RWPE2 (cell line): ENCODE data around the gene PRPF38A.

Source experiments
- ATAC-seq: fragments of 200-7000 bp; cut with Tn5 transposase; 3 replicates; pipeline ENCODE4 v1.9.1; 2021; ENCODE audit warnings: low read depth
- DNase-seq: peaks from one replicate; pipeline ENCODE4 v3.0.0-alpha.2; 2020; ENCODE audit warnings: low spot score
- H3K27ac ChIP-seq: fragments of 450-650 bp; 2 replicates; pipeline ENCODE4 v1.5.1; 2017; ENCODE audit warnings: mild to moderate bottlenecking; ENCODE audit not compliant: poor library complexity, severe bottlenecking
- H3K27me3 ChIP-seq: fragments of 250-450 bp; sonication (Bioruptor Pico); 2 replicates; pipeline ENCODE4 v1.5.1; 2021; ENCODE audit warnings: mild to moderate bottlenecking, moderate library complexity; ENCODE audit not compliant: insufficient read depth, poor library complexity, severe bottlenecking
- H3K36me3 ChIP-seq: fragments of 250-450 bp; sonication (Bioruptor Pico); 2 replicates; pipeline ENCODE4 v1.5.1; 2020; ENCODE audit warnings: low read depth, mild to moderate bottlenecking, moderate library complexity
- H3K4me1 ChIP-seq: fragments of 250-450 bp; sonication (Bioruptor Pico); 2 replicates; pipeline ENCODE4 v1.5.1; 2021; ENCODE audit warnings: mild to moderate bottlenecking, moderate library complexity; ENCODE audit not compliant: insufficient read depth, poor library complexity, severe bottlenecking
- H3K4me3 ChIP-seq: fragments of 250-450 bp; sonication (Bioruptor Pico); 2 replicates; pipeline ENCODE4 v1.5.1; 2021; ENCODE audit warnings: mild to moderate bottlenecking, moderate library complexity; ENCODE audit not compliant: severe bottlenecking
- H3K9me3 ChIP-seq: fragments of 250-450 bp; sonication (Bioruptor Pico); 2 replicates; pipeline ENCODE4 v1.5.1; 2021; ENCODE audit warnings: mild to moderate bottlenecking, moderate library complexity; ENCODE audit not compliant: severe bottlenecking
- TF ChIP-seq, protein P1 (sequence below): fragments of 450-650 bp; IDR thresholded peaks from one replicate; pipeline ENCODE4 v1.5.1; 2017; ENCODE audit warnings: mild to moderate bottlenecking, moderate library complexity; ENCODE audit not compliant: poor library complexity, severe bottlenecking

PRPF38A gene

DNA sequence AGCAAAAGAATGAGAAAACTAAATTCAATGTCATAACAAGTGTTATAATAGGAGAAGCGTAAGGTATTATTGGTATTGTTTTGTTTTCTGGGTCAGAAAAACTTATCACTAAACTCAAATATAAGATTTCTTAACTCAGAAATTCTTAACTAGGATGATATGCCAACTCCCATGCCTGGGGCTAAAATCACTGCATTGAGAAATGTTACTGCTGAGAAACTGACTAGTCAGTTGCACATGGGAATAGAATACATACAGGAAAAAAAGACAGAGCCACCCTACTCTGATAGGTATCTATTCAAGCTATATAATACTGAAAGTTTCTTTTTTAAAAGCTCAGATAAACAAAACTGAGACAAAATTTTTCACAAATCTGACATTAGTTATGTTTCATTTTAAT lies 56.3 kb downstream of the PRPF38A start:
- Histone ChIP-seq H3K4me1 (no peaks in the 10 kb centered on the region), H3K27ac (no peak overlapping the region), H3K27me3 (no peaks in the 10 kb centered on the region), H3K36me3 (peaks cover 26% of the 10 kb centered on the region), H3K4me3 (no peak overlapping the region), H3K9me3 (no peaks in the 10 kb centered on the region)
- TF ChIP-seq, protein P1, sequence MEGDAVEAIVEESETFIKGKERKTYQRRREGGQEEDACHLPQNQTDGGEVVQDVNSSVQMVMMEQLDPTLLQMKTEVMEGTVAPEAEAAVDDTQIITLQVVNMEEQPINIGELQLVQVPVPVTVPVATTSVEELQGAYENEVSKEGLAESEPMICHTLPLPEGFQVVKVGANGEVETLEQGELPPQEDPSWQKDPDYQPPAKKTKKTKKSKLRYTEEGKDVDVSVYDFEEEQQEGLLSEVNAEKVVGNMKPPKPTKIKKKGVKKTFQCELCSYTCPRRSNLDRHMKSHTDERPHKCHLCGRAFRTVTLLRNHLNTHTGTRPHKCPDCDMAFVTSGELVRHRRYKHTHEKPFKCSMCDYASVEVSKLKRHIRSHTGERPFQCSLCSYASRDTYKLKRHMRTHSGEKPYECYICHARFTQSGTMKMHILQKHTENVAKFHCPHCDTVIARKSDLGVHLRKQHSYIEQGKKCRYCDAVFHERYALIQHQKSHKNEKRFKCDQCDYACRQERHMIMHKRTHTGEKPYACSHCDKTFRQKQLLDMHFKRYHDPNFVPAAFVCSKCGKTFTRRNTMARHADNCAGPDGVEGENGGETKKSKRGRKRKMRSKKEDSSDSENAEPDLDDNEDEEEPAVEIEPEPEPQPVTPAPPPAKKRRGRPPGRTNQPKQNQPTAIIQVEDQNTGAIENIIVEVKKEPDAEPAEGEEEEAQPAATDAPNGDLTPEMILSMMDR, result no peak
- 0 out of 3 replicates have a peak, but pooled peaks have one; percentile 49 for ATAC-seq
- no peak for DNase-seq

GRCh38 chr1:52461821-52462220 lies 57.4 kb downstream of the PRPF38A start:
- H3K27me3 ChIP-seq, result no peaks in the 10 kb centered on the region
- TF ChIP-seq, protein P1, result no peak
- ATAC-seq, result no peak
- H3K36me3 ChIP-seq, result peaks cover 26% of the 10 kb centered on the region
- H3K4me1 ChIP-seq, result no peaks in the 10 kb centered on the region
- H3K4me3 ChIP-seq, result no peak overlapping the region
- no peak overlapping the region for H3K27ac ChIP-seq
- no peaks in the 10 kb centered on the region for H3K9me3 ChIP-seq
- no peak for DNase-seq

DNA sequence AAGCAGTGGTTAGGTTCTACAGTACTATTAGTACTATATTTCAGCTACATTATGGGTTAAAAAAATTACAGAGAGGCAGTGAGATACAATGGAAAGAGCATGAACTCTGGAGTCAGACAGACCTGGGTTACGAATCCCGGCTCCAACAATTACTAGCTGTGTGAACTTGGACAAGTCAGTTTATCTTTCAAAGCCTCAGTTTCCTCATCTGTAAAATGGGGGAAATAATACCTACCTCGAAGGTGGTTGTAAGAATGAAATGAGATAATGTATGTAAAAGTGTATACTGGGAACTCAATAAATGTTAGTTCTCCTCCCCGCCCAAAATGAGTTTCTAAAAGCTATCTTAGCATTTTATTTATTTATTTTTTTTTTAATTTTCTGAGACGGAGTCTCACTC lies 59.5 kb downstream of the PRPF38A start:
- H3K9me3 ChIP-seq, result no peaks in the 10 kb centered on the region
- H3K27me3 ChIP-seq, result no peaks in the 10 kb centered on the region
- TF ChIP-seq, protein P1, result no peak
- no peak overlapping the region for H3K4me3 ChIP-seq
- ATAC-seq (no peak), DNase-seq (no peak)
- no peak overlapping the region for H3K27ac ChIP-seq
- peaks cover 16% of the 10 kb centered on the region for H3K36me3 ChIP-seq
- H3K4me1 ChIP-seq, result no peaks in the 10 kb centered on the region

DNA sequence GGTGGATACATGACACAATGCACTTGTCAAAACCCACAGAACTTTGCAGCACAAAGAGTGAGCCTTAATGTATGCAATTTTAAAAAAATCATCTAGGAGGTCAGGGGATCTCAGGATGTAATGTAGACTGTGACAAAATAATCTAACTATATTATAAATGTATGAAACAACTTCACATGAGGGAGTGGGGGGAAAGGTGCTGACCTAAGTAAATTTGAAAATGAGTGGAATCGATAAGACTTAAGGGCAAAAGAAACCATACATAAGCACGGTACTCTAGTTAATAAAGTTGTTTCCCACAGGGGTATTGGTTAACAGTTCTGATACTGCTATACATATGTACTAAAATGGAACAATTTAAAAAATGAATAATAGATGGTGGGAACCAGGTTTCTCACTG lies 64.7 kb downstream of the PRPF38A start:
- DNase-seq (no peak), ATAC-seq (no peak)
- no peaks in the 10 kb centered on the region for H3K9me3 ChIP-seq
- no peaks in the 10 kb centered on the region for H3K4me1 ChIP-seq
- H3K27ac ChIP-seq, result no peak overlapping the region
- H3K27me3 ChIP-seq, result no peaks in the 10 kb centered on the region
- H3K4me3 ChIP-seq, result no peak overlapping the region
- peaks cover 15% of the 10 kb centered on the region for H3K36me3 ChIP-seq
- TF ChIP-seq, protein P1, result no peak
